ENCODE data around the gene CXCL5.

Gene CXCL5

DNA sequence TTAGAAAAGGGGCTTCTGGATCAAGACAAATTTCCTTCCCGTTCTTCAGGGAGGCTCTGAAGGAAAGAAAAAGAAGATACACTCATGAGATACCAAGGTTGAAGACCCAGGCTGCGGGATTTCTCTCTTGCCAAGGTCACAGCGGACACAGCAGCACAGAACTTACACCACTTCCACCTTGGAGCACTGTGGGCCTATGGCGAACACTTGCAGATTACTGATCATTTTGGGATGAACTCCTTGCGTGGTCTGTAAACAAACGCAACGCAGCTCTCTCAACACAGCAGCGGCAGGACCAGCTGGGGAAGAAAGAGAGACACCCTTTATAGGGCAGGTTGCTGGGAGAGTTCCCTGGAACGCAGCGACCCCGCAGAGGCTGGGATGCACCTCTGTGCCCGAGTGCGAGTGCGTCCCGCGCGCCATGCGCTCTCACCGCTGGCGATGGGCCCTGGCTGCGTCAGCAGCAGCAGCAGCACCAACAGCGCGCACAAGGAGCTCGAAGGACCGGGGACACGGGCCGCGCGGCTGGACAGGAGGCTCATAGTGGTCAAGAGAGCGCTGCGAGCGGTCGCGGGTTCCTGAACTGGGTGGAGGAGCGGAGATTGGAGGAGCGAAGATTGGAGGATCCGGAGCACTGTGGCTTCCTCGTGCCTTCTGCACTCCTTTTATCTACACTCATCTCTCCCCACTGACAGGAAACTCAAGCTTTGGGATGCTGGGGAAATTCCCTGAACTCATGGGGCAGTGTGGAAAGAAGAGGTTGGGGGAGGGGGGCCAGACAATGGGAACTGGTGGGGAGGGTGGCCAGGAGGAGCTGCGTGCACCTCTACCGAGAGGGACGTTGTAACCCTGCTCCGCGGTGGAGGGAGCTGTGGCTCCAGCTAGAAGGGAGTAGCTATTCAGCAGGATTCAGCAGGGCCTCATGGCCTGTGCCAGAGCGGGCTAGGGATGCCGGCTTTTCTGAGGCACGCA lies at the start of gene CXCL5:
TSS of gene CXCL5 (minus strand) at position 638 of the 972 bp plus-strand sequence. CDS start at position 542, 96 bp downstream.
- DNase-seq: peak; percentile 87

GRCh38 chr4:74047152-74047551 lies 48.7 kb upstream of the CXCL5 start:
- DNase-seq: no peak

GRCh38 chr4:74045772-74046171 lies 47.3 kb upstream of the CXCL5 start:
- DNase-seq: no peak

GRCh38 chr4:74045247-74045646 lies 46.8 kb upstream of the CXCL5 start:
- no peak for DNase-seq

GRCh38 chr4:74044677-74045076 lies 46.2 kb upstream of the CXCL5 start:
- DNase-seq: no peak

- no peak for DNase-seq
These were observed 44.2 kb upstream of the CXCL5 start for GRCh38 chr4:74042681-74043080.

- no peak for DNase-seq
These were observed 42.9 kb upstream of the CXCL5 start for GRCh38 chr4:74041418-74041817.

- no peak for DNase-seq
These were observed 40.9 kb upstream of the CXCL5 start for GRCh38 chr4:74039315-74039763.

DNA sequence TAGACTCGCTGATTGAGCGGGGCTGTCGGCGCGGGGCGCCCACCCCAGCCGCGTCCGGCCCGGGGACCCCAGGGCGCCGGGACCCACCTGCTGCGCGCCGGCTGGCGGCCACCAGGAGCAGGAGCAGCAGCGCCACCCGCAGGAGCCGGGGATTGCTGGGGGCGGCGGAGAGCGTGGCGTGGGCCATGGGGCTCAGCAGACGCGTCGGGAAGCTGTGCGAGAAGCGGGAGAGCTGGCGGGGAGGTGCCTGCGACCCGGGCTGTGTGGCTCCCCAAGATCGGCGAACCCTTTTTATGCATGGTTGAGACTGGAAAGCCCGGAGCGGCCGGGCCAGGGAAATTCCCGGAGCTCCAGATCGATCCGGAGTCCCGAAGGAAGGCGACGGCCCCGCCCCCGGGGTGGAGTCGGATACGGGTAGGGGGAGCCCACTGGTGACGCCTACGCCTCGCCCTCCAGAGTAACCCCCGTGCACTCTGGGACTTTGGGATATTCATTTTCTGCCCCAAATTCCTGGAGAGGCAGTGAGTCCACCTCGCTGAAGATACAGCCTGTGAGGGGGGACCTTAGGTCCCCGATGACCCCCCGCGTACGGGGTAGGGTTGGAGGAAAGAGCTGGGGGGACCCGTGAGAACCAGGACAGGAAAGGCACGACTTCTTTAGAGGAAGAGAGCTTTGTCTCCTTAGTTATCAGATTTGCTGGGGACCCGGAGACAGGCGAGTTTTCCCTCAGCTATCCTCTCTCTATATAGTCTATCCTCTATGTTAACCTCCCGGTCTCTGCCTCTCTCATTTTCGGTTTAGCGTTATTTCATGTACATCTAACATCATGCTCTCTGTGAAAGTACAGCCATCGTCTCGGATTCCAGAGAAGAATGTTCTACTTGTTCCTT lies 40.2 kb upstream of the CXCL5 start, which contains the start of gene CXCL3:
TSS of gene CXCL3 (minus strand) at position 265 of the 890 bp plus-strand sequence. CDS start at position 187, 78 bp downstream.
- DNase-seq: peak; percentile 91

DNA sequence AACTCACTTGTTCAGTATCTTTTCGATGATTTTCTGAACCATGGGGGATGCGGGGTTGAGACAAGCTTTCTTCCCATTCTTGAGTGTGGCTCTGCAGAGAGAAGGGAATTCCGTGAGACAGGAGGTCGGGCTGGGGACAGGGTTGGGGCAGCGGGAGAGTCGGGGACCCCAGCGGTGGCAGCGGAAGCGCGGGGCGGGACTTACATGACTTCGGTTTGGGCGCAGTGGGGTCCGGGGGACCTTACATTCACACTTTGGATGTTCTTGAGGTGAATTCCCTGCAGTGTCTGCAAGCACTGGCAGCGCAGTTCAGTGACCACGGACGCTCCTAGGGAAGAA lies 39.6 kb upstream of the CXCL5 start:
- DNase-seq: peak; percentile 62

GRCh38 chr4:74037076-74037955 lies 38.8 kb upstream of the CXCL5 start:
- peak; percentile 21 for DNase-seq

DNA sequence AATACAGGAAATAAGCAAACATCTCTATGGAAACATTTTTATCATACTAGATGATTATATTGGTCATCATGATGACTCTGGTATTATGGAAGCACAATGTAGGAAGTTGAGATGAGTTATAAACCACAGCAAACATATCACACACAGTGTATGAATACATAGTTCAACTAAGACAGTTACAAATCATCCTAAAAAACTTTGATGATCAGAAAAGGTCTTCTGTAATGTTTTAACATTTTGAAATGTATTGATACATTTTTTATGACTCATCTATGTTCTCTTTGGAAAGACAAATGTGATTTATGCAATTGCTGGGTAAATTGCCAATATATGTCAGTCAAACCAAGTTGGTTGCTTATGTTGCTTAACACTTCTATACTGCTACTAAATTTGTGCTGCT lies 35.3 kb upstream of the CXCL5 start:
- DNase-seq: no peak

GRCh38 chr4:74032064-74032463 lies 33.6 kb upstream of the CXCL5 start:
- DNase-seq: no peak

DNA sequence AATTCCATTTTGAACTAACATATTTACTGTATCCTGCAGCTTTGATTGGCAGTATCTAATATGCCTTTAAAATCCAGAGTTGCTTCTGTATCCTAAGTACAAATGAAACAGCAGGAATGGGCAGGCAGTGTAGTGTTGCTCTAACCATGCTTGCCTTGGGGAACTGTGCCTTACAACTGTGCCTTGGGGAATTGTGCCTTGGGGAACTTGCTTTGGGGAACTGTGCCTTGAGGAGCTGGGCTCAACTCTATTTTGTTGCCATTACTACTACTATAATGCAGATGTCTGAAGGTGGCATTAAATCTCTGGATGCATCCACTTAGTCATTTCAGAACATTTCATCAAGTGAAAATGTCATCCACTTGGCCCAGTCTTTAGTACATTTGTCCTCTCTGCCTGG lies 33.1 kb upstream of the CXCL5 start:
- DNase-seq: no peak

GRCh38 chr4:74030285-74030684 lies 31.8 kb upstream of the CXCL5 start:
- no peak for DNase-seq

- no peak for DNase-seq
These were observed 30.0 kb upstream of the CXCL5 start for GRCh38 chr4:74028504-74028903.

- no peak for DNase-seq
These were observed 25.2 kb upstream of the CXCL5 start for GRCh38 chr4:74023709-74024108.

DNA sequence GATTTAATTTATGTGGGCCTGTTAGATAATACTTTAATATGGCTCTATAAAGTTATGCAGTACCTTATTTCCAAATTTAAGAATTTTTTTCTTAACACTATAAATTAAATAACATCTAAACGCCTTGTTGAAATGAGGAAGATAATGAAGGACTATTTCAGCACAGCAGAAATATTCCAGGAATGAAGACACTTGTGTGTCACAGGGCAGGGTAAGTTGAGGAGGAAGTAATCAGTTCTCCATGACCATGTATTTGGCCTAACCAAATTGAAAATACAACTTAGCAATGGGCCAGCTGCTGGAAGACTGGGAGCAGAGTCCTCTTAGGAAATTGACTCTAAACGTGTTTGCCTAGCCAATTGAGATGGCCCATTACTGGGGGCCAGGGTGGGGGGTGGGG lies 23.1 kb upstream of the CXCL5 start:
- no peak for DNase-seq

DNA sequence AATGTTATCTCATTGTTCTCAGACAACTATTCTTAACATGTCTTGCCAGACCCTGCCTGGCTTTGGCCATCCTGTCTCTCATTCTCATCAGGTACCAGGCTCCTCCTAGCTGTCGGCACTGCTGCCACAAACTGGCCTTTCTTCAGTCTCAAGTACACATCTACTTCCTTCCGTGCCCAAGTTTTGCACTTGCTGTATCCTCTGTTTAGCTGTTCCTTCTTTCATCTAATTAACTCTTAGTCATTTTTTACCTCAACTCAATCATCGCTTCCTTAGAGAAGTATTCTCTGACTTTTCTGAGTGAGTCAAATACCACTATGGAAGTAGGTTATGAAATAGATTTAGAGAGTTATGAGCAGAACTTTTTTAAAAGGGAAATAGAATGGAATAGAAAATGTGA lies 20.3 kb upstream of the CXCL5 start:
- no peak for DNase-seq

GRCh38 chr4:74018116-74018515 lies 19.6 kb upstream of the CXCL5 start:
- DNase-seq: no peak

DNA sequence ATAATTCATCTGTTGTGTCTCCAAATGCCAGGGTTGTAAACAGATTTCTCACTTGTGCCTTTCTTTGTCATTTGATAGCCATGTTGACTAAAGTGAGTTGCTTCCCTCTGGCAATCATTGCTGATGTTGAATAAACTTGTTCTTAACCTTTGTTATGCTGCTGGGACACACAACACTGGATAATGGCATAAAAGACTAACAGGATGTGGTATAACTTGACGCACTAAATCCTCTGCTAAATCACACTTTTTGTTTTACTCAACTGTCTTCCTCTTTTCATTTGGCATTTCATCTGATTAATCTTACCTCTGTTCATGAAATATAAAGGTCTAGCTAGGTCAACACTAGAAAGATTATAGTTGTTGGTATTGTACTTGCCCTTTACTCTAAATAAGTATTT lies 17.6 kb upstream of the CXCL5 start:
- no peak for DNase-seq

- no peak for DNase-seq
These were observed 16.8 kb upstream of the CXCL5 start for GRCh38 chr4:74015126-74015780.

Data from retina (tissue), 1 donor.